WTC11 (cell line): Measurements from ENCODE around the gene UBE2F. TPM values are rescaled to one million over a fixed set of nuclear protein-coding genes. Genes with fewer than 3 reads are reported as not detected.

Experiments
- ATAC-seq: fragments of 200-7000 bp; cut with Tn5 transposase; 2 replicates; pipeline ENCODE4 v1.10.0; 2021; ENCODE audit warnings: mild to moderate bottlenecking, moderate library complexity
- CTCF ChIA-PET: fragments of 300-600 bp; sonication (Branson Sonifier 250); formaldehyde crosslinking; loops from one replicate; lab custom pipeline; 2021; ENCODE audit warnings: antibody characterized with exemption; lab: Charles Lee
- POLR2A ChIA-PET: fragments of 350-600 bp; sonication (Branson Sonifier 250); formaldehyde crosslinking; loops from one replicate; lab custom pipeline; 2021; ENCODE audit warnings: antibody characterized with exemption; lab: Charles Lee
- DNase-seq: peaks from one replicate; pipeline ENCODE4 v3.0.0; 2021; ENCODE audit warnings: low spot score
- H3K27ac Mint-ChIP-seq: 2 replicates; pipeline ENCODE4 v1.8.0; 2021; ENCODE audit warnings: mixed read lengths
- H3K27me3 Mint-ChIP-seq: 2 replicates; pipeline ENCODE4 v1.8.0; 2021; ENCODE audit warnings: low read depth, mild to moderate bottlenecking, moderate library complexity, mixed read lengths
- H3K36me3 Mint-ChIP-seq: 2 replicates; pipeline ENCODE4 v1.8.0; 2021; ENCODE audit warnings: mixed read lengths
- H3K4me1 Mint-ChIP-seq: 2 replicates; pipeline ENCODE4 v1.8.0; 2022; ENCODE audit warnings: mixed read lengths
- H3K4me3 Mint-ChIP-seq: 2 replicates; pipeline ENCODE4 v1.8.0; 2021; ENCODE audit warnings: mild to moderate bottlenecking, moderate library complexity, mixed read lengths
- H3K9me3 Mint-ChIP-seq: 2 replicates; pipeline ENCODE4 v1.8.0; 2021; ENCODE audit warnings: mixed read lengths
- CREM ChIP-seq: sonication (generic); formaldehyde crosslinking; IDR thresholded peaks from 2 replicates; pipeline ENCODE4 v1.8.1; 2022; ENCODE audit warnings: mild to moderate bottlenecking, missing genetic modification reagents, moderate library complexity
- ESRRA ChIP-seq: sonication (generic); formaldehyde crosslinking; IDR thresholded peaks from 2 replicates; pipeline ENCODE4 v1.8.1; 2022; ENCODE audit warnings: mild to moderate bottlenecking, missing genetic modification reagents, borderline replicate concordance
- ETV6 ChIP-seq: sonication (generic); formaldehyde crosslinking; IDR thresholded peaks from 2 replicates; pipeline ENCODE4 v1.8.1; 2022; ENCODE audit warnings: mild to moderate bottlenecking, missing genetic modification reagents
- FOXJ3 ChIP-seq: sonication (generic); formaldehyde crosslinking; IDR thresholded peaks from 2 replicates; pipeline ENCODE4 v1.9.0; 2021; ENCODE audit warnings: missing genetic modification reagents, mild to moderate bottlenecking, borderline replicate concordance
- FOXP1 ChIP-seq: sonication (generic); formaldehyde crosslinking; IDR thresholded peaks from 2 replicates; pipeline ENCODE4 v1.8.0; 2022; ENCODE audit warnings: missing genetic modification reagents, mild to moderate bottlenecking, moderate library complexity, borderline replicate concordance
- GTF2I ChIP-seq: fragments of 250-450 bp; sonication (Bioruptor Pico); conservative IDR thresholded peaks from 2 replicates; pipeline ENCODE4 v1.4.0; 2021; ENCODE audit warnings: mild to moderate bottlenecking
- SMAD4 ChIP-seq: sonication (generic); formaldehyde crosslinking; IDR thresholded peaks from 2 replicates; pipeline ENCODE4 v1.8.0; 2022; ENCODE audit warnings: mild to moderate bottlenecking, missing genetic modification reagents
- ZNF138 ChIP-seq: sonication (generic); formaldehyde crosslinking; conservative IDR thresholded peaks from 2 replicates; pipeline ENCODE4 v1.8.1; 2022; ENCODE audit warnings: mild to moderate bottlenecking, moderate library complexity, missing genetic modification reagents
- ZNF232 ChIP-seq: sonication (generic); formaldehyde crosslinking; IDR thresholded peaks from 2 replicates; pipeline ENCODE4 v1.8.0; 2022; ENCODE audit warnings: mild to moderate bottlenecking, missing genetic modification reagents
- total RNA-seq: library from RNA; stranded (reverse); gene quantifications from 3 replicates; pipeline ENCODE4 v1.2.3, GENCODE V29; 2021
- TF ChIP-seq, protein P1 (sequence below): sonication (generic); formaldehyde crosslinking; IDR thresholded peaks from 2 replicates; pipeline ENCODE4 v1.8.1; 2023; ENCODE audit warnings: mild to moderate bottlenecking, missing genetic modification reagents, borderline replicate concordance
- TF ChIP-seq, protein P2 (sequence below): sonication (generic); formaldehyde crosslinking; IDR thresholded peaks from 2 replicates; pipeline ENCODE4 v1.8.0; 2023; ENCODE audit warnings: mild to moderate bottlenecking, missing genetic modification reagents
- TF ChIP-seq, protein P3 (sequence below): sonication (generic); formaldehyde crosslinking; IDR thresholded peaks from 2 replicates; pipeline ENCODE4 v1.8.1; 2023; ENCODE audit warnings: mild to moderate bottlenecking, missing genetic modification reagents, moderate library complexity
- TF ChIP-seq, protein P4 (sequence below): sonication (generic); formaldehyde crosslinking; IDR thresholded peaks from 2 replicates; pipeline ENCODE4 v1.8.1; 2022; ENCODE audit warnings: mild to moderate bottlenecking, moderate library complexity, missing genetic modification reagents
- TF ChIP-seq, protein P5 (sequence below): sonication (generic); formaldehyde crosslinking; IDR thresholded peaks from 2 replicates; pipeline ENCODE4 v1.8.1; 2023; ENCODE audit warnings: mild to moderate bottlenecking, moderate library complexity, missing genetic modification reagents
- TF ChIP-seq, protein P6 (sequence below): fragments of 250-450 bp; sonication (Bioruptor Pico); IDR thresholded peaks from 2 replicates; pipeline ENCODE4 v1.9.0; 2021; ENCODE audit warnings: moderate library complexity, mild to moderate bottlenecking, inconsistent platforms, borderline replicate concordance
- TF ChIP-seq, protein P7 (sequence below): fragments of 250-450 bp; sonication (Bioruptor Pico); IDR thresholded peaks from 2 replicates; pipeline ENCODE4 v2.1.2; 2022; ENCODE audit warnings: mild to moderate bottlenecking, moderate library complexity
- TF ChIP-seq, protein P8 (sequence below): sonication (generic); formaldehyde crosslinking; conservative IDR thresholded peaks from 2 replicates; pipeline ENCODE4 v1.8.1; 2022; ENCODE audit warnings: mild to moderate bottlenecking, missing genetic modification reagents

Gene UBE2F
- total RNA-seq, 1 experiment from 2014 or later: 49.5 TPM

DNA sequence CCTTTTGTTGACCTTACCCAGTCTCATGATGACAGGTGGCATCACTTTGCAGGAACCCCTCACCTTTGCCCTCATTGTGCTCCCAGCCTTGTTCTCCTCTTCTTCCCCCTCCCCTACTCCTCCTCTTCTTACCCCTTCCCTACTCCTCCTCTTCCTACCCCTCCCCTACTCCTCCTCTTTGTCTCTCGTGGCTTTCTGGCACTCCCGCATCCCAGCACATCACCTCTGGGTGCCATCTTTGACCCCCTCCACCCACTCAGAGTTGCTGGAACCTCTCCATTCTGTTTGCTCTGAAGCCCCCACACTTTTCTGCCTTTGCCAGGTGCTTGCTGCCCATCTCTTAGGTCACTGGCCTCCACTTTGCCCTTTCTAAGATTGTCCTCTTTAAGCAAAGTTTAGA, 17.1 kb downstream of the UBE2F start (continued):
- TF ChIP-seq, protein P1, sequence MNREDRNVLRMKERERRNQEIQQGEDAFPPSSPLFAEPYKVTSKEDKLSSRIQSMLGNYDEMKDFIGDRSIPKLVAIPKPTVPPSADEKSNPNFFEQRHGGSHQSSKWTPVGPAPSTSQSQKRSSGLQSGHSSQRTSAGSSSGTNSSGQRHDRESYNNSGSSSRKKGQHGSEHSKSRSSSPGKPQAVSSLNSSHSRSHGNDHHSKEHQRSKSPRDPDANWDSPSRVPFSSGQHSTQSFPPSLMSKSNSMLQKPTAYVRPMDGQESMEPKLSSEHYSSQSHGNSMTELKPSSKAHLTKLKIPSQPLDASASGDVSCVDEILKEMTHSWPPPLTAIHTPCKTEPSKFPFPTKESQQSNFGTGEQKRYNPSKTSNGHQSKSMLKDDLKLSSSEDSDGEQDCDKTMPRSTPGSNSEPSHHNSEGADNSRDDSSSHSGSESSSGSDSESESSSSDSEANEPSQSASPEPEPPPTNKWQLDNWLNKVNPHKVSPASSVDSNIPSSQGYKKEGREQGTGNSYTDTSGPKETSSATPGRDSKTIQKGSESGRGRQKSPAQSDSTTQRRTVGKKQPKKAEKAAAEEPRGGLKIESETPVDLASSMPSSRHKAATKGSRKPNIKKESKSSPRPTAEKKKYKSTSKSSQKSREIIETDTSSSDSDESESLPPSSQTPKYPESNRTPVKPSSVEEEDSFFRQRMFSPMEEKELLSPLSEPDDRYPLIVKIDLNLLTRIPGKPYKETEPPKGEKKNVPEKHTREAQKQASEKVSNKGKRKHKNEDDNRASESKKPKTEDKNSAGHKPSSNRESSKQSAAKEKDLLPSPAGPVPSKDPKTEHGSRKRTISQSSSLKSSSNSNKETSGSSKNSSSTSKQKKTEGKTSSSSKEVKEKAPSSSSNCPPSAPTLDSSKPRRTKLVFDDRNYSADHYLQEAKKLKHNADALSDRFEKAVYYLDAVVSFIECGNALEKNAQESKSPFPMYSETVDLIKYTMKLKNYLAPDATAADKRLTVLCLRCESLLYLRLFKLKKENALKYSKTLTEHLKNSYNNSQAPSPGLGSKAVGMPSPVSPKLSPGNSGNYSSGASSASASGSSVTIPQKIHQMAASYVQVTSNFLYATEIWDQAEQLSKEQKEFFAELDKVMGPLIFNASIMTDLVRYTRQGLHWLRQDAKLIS (CRISPR knock-in tag): no peak
- TF ChIP-seq, protein P2, sequence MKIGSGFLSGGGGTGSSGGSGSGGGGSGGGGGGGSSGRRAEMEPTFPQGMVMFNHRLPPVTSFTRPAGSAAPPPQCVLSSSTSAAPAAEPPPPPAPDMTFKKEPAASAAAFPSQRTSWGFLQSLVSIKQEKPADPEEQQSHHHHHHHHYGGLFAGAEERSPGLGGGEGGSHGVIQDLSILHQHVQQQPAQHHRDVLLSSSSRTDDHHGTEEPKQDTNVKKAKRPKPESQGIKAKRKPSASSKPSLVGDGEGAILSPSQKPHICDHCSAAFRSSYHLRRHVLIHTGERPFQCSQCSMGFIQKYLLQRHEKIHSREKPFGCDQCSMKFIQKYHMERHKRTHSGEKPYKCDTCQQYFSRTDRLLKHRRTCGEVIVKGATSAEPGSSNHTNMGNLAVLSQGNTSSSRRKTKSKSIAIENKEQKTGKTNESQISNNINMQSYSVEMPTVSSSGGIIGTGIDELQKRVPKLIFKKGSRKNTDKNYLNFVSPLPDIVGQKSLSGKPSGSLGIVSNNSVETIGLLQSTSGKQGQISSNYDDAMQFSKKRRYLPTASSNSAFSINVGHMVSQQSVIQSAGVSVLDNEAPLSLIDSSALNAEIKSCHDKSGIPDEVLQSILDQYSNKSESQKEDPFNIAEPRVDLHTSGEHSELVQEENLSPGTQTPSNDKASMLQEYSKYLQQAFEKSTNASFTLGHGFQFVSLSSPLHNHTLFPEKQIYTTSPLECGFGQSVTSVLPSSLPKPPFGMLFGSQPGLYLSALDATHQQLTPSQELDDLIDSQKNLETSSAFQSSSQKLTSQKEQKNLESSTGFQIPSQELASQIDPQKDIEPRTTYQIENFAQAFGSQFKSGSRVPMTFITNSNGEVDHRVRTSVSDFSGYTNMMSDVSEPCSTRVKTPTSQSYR: no peak
- TF ChIP-seq SMAD4 (CRISPR knock-in tag) (no peak), ETV6 (no peak), CREM (no peak)
- TF ChIP-seq, protein P3, sequence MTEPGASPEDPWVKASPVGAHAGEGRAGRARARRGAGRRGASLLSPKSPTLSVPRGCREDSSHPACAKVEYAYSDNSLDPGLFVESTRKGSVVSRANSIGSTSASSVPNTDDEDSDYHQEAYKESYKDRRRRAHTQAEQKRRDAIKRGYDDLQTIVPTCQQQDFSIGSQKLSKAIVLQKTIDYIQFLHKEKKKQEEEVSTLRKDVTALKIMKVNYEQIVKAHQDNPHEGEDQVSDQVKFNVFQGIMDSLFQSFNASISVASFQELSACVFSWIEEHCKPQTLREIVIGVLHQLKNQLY (CRISPR knock-in tag): no peak
- TF ChIP-seq, all 79 proteins: peak for 0

DNA sequence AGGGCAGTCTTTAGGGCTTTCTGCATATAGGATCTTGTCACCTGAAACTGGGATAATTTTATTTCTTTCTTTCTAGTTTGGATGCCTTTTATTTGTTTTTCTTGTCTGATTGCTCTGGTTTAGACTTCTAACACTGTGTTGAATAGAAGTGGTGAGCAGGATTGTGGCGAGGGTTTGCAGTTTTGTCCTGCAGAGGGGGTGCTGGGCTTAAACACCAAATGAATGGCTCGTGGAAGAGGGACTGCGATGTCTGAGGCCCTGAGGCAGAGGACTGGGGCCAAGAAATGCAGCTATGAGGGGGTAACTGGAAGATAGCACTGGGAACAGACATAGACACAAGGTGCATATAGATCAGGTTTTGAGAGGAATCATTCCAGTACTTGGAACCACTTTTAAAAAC, 20.5 kb downstream of the UBE2F start:
- ChIA-PET CTCF (interaction anchor here (0.7 to 2.1 kb wide), 2 partner anchors 60 to 64 kb away, joined by 3 to 5 read pairs; no protein-coding TSS in a partner anchor), POLR2A (no interaction called here)
- no peak for DNase-seq
- Mint-ChIP-seq H3K4me1 (peaks cover 12% of the 10 kb centered on the region), H3K4me3 (no peak overlapping the region), H3K27ac (no peak overlapping the region), H3K27me3 (no peaks in the 10 kb centered on the region), H3K9me3 (peaks cover 20% of the 10 kb centered on the region), H3K36me3 (peaks cover 33% of the 10 kb centered on the region)
- peak; percentile 53; the same call in 1 of the 2 replicates for ATAC-seq
- no peak for TF ChIP-seq ZNF232
- TF ChIP-seq, protein P4, sequence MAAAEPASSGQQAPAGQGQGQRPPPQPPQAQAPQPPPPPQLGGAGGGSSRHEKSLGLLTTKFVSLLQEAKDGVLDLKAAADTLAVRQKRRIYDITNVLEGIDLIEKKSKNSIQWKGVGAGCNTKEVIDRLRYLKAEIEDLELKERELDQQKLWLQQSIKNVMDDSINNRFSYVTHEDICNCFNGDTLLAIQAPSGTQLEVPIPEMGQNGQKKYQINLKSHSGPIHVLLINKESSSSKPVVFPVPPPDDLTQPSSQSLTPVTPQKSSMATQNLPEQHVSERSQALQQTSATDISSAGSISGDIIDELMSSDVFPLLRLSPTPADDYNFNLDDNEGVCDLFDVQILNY (CRISPR knock-in tag): no peak
- TF ChIP-seq FOXJ3 (CRISPR knock-in tag): no peak
- TF ChIP-seq FOXP1 (CRISPR knock-in tag): no peak
- TF ChIP-seq, protein P5, sequence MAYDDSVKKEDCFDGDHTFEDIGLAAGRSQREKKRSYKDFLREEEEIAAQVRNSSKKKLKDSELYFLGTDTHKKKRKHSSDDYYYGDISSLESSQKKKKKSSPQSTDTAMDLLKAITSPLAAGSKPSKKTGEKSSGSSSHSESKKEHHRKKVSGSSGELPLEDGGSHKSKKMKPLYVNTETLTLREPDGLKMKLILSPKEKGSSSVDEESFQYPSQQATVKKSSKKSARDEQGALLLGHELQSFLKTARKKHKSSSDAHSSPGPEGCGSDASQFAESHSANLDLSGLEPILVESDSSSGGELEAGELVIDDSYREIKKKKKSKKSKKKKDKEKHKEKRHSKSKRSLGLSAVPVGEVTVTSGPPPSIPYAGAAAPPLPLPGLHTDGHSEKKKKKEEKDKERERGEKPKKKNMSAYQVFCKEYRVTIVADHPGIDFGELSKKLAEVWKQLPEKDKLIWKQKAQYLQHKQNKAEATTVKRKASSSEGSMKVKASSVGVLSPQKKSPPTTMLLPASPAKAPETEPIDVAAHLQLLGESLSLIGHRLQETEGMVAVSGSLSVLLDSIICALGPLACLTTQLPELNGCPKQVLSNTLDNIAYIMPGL (CRISPR knock-in tag): no peak
- no peak for TF ChIP-seq ESRRA (CRISPR knock-in tag)
- TF ChIP-seq, protein P6, sequence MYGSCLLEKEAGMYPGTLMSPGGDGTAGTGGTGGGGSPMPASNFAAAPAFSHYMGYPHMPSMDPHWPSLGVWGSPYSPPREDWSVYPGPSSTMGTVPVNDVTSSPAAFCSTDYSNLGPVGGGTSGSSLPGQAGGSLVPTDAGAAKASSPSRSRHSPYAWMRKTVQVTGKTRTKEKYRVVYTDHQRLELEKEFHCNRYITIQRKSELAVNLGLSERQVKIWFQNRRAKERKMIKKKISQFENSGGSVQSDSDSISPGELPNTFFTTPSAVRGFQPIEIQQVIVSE (CRISPR knock-in tag): no peak
- no peak for TF ChIP-seq CREM
- no peak for TF ChIP-seq ZNF138 (CRISPR knock-in tag)
- TF ChIP-seq GTF2I (CRISPR knock-in tag): no peak
- TF ChIP-seq, protein P7, sequence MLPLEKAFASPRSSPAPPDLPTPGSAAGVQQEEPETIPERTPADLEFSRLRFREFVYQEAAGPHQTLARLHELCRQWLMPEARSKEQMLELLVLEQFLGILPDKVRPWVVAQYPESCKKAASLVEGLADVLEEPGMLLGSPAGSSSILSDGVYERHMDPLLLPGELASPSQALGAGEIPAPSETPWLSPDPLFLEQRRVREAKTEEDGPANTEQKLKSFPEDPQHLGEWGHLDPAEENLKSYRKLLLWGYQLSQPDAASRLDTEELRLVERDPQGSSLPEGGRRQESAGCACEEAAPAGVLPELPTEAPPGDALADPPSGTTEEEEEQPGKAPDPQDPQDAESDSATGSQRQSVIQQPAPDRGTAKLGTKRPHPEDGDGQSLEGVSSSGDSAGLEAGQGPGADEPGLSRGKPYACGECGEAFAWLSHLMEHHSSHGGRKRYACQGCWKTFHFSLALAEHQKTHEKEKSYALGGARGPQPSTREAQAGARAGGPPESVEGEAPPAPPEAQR: no peak
- TF ChIP-seq, protein P8, sequence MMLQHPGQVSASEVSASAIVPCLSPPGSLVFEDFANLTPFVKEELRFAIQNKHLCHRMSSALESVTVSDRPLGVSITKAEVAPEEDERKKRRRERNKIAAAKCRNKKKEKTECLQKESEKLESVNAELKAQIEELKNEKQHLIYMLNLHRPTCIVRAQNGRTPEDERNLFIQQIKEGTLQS: no peak
